GM19463 (cell line): ENCODE measurements around the gene HSPA9.

Experiments used
- ATAC-seq: cut with Tn5 transposase; IDR thresholded peaks from one replicate; pipeline ENCODE4 v1.9.1; 2021; ENCODE audit warnings: mild to moderate bottlenecking, moderate library complexity; ENCODE audit not compliant: unreplicated experiment

HSPA9 gene

DNA sequence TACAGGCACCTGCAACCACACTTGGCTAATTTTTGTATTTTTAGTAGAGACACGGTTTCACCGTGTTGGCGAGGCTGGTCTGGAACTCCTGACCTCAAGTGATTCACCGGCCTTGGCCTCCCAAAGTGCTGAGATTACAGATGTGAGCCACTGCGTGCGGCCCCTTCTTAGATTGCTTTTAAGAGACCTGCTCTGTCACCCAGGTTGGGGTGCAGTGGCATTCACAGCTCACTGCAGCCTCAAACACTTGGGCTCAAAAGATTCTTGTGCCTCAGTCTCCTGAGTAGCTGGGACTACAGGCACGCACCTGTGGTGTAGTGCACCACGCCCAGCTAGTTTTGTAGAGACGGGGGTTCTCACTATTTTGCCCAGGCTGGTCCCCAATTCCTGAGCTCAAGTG is 11.0 kb downstream of the HSPA9 start:
- no peak for ATAC-seq

DNA sequence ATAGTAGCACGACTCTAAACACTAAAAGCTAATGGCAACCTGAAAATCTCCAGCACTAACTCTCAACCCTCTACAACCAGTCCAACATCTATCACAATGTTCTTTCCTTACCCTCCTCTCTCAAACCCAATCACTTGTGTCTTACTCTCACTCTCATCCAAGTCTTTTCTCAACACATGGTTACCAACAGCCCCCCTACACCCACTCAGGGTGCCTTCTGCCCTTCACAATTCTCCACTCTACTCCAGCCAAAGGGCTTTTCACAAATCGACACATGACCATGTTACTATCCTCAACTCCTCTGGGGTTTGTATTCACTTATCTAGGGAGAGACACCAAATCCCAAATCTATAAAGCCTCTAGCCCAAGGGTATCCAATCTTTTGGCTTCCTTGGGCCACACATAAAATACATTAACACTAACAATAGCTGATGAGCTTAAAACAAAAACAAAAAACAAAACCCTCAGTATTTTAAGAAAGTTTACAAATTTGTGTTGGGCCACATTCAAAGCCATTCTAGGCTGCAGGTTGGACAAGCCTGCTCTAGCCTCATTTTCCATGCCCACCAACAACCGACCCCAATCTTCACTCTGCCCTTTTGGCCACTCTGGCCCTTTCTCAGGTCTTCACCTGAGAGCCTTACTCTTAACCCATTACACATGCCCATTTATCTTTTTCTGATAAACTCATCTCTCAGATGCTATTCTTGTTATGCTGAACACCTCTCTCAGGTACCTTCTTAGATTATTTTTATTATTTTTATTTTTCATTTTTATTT is 11.7 kb downstream of the HSPA9 start:
- ATAC-seq, result no peak

DNA sequence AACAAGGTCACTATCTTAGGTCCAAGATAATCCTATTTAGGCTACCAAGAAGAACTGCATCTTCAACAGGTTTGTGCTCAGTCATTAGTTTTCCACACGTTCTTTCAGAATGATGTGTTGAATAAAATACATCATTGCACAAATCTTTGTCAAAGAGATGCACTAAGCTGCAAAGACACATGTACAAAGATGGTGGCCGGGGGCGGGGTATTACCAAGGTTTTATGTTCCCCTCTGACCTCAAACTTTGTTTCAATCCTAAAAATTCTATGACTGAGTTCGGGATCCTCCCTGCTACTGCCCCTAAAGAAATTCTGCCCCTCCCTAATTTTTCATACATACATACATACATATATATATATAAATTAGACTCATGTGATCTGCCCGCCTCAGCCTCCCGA is 14.2 kb downstream of the HSPA9 start:
- no peak for ATAC-seq

DNA sequence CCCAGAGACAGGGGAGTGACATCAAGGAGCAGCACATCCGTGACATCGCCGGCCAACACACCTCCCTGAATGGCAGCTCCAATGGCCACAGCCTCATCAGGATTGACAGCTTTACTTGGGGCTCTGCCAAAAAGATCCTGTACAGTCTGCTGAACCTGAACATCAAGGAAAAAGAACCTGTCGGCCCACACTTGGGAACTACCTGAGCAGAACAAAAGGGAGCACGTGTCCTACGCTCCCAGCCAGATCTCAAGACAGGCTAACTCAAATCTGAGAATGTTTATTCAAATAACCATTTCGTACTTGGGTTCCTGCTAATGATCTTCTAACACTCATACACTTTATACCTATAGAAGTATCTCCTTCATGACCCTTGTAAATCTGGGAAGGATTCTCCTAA is 15.3 kb downstream of the HSPA9 start:
- no peak for ATAC-seq

DNA sequence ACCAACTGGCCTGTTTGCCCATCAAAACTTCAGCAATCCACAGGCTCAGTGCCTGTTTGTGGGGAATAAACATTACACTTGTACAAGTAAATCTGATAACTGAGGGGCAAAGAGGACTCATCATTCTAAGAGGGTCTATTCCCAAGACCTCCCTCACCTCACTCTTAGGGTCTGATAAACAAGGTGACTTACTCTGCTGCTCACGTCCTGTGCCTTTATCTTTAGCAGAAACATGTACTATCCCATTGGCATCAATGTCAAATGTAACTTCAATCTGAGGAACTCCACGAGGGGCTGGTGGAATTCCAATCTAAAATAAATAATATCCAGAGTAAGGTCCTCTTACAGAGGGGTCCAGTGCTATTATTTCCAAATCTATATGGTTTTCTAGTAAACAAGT is 17.5 kb downstream of the HSPA9 start:
- ATAC-seq, result no peak

DNA sequence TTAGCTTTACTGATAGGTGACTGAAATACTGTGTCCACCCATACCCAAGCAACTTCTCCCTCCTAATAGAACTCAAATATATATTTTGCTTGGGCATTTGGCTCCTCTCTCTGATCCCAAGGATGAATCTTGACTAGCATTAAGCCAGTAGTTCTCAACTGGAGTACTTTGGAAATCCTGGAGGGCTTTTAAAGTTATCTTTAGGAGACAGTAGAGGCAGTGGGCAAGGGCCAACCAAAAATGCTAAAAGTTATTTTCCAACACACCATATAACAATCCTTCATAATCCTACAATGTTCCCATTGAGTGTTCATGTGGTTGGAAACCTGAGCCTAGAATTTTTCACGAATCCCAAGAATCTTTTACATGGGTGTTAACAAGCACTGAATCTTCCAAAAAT is 21.1 kb downstream of the HSPA9 start:
- ATAC-seq, result no peak

DNA sequence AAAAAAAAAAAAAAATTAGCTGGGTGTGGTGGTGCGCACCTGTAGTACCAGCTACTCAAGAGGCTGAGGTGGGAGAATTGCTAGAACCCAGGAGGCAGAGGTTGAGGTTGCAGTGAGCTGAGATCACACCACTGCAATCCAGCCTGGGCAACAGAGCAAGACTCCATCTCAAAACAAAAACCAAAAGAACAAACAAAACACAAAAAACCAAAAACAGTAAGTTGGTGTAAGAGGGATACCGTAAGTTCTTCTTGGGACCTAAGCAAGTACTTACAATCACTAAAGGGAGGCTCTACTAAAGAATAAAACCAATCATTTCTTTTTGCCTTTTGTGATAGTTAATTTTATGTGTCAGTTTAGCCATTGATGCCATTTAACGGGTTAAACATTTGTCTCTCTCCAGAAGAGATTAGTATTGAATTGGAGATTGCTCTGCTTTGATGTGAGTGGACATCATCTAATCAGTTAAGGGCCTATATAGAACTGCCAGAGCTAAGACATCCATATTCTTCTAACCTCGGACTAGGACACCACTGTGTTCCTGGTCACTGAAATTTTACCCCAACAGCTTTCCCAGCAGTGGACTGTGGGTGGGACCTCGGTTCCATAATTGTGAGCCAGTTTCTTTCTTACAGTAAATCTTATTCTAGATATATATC is 21.6 kb downstream of the HSPA9 start:
- ATAC-seq, result no peak

DNA sequence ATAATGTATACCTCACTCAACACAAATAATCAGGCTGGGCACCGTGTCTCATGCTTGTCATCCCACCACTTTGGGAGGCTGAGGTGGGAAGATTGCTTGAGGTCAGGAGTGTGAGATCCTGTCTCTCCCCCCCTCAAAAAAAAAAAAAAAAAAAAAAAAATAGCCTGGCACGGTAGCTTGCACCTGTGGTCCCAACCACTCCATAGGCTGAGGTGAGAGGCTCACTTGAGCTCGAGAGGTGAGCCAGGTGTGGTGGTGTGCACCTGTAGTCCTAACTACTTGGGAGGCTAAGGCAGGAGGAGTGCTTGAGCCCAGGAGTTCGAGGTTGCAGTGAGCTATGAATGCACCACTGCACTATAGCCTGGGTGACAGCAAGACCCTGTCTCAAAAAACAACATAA is 22.5 kb downstream of the HSPA9 start:
- no peak for ATAC-seq

DNA sequence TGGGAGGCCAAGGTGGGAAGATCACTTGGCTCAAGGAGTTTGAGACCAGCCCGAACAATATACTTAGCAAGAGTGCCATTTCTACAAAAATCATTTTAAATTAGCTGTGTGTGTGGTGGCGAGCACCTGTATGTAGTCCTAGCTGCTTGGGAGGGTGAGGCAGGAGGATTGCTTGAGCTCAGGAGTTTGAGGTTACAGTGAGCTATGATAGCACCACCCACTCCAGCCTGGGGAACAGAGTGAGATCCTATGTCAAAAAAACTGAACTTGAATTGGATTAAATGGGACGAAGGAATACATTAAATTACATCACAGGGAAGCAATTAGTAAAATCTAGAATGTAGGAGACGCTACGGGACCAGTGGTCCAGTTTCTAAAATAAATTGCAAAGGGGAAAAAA is 25.8 kb downstream of the HSPA9 start:
- no peak for ATAC-seq

DNA sequence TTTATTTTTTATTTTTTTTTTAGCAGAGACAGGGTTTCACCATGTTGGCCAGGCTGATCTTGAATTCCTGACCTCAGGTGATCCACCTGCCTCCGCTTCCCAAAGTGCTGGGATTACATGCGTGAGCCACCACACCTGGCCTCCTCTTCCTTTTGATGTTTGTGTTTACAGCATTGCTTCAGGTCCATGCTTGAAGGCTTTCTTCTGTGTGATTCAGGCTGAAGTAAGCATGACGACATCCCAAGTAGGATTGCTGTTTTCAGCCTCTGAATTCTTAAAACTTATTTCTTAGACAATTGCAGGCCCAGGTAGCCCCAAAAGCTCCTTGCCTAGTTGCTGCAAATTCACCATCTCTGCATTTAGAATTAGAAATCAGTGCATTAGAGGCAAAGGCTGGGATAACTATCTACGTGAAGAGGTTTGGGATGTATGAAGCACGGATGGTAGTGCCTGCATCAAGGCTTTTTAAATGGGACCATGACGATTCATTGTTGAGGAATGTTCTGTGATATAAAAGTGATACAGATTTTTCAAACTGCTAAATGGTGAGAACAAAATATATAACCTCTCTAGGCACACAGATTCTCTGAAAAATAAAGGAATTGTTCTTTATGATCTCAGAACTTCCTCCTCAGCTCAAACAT is 29.2 kb downstream of the HSPA9 start:
- ATAC-seq, result no peak

DNA sequence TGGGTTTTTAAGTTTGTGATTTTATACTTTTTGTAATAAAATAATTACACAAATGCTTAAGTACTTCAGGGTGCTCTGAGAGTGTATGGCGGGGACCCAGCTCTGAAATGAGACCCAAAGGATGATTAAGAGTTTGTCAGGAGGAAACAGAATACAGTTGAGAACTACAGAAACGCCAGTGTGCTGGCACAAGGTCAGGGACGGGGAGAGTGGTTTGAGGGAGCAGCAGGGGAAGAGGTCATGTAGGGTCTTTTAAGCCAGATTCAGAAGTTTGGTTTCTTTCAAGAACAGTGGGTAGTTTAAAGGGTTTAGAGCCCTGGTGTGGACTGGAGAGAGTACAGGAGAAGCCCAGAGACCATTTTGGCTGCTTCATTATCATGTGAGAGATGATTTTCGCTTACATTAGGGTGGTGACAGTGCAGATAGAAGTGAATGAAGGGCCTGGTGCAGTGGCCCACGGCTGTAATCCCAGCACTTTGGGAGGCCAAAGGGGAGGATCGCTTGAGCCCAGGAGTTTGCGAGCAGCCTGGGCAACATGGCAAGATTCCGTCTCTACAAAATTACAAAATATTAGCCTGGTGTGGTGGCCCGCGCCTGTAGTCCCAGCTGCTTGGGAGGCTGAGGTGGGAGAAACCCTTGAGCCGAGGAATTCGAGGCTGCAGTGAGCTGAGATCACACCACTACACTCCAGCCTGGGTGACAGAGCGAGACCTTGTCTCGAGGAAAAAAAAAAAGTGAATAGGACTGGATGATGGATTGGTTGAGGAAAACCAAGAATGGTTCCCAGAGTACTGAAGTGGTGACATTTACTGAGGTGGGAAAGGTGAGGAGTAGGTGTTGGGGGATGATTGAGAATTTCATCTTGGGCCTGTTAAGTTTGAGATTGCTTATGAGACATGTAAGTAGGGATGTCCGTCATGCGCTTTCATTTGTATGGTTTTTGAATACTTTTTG is 30.7 kb downstream of the HSPA9 start:
- ATAC-seq, result no peak

DNA sequence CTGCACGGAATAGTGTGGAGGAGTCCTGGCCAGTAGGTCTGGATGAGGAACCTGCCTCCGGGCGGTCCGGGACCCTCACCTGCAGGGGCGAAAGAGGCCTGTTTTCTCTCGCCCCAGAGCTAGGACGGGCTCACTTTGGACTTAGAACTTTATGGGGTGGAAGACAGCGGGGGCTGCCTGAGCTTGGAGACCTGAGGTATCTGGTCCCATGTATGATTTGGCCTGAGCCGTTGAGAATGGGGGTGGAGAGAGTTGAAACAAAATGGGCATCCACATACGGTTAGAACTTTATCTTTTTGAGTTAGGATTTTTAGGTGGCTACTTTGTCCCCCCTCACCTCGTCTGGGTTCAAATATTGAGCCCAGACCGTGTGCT is 31.5 kb downstream of the HSPA9 start:
- ATAC-seq, result peak; percentile 38

DNA sequence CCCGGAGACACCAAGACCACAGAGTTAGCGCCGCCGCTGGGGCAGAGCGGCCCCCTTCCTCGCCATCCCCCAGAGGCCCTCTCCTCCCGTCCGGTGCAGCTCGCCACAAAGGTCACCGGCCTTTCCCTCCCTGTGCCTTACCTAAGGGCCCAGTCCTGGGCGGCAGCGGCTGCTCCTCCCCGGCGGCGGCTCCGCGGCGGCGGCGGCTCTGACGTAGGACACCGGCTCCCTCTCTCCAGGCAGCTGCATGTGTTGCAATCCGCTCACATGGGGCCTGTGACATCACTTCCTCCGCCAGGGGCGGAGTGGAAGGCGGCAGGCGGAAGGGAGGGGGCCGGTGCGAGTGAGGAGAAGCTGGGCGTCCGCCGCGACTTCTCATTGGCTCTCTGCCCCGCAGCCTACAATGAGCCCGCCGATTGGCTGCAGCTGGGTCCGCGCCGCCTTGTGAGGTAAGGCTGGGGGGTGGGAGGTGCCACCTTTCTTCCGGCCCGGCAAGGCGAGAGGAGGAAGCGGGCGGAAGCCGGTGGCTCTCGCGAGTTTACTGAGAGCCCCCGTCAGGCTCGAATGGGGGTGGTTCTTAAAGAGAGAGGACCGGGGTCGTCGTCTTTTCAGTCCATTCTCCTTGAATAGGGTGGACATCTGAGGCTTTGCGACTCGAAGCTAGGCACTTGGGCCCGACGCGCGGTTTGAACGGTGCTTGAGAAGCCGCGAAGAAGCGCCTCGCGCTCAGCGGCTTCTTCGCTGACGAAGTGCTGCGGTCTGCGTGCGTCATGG is 32.1 kb downstream of the HSPA9 start, which contains the start of gene ETF1:
Gene ETF1, minus strand, starts transcription at position 281 of the 774 bp plus-strand sequence. CDS start 318 bp downstream, outside the sequence.
- ATAC-seq, result peak; percentile 92

DNA sequence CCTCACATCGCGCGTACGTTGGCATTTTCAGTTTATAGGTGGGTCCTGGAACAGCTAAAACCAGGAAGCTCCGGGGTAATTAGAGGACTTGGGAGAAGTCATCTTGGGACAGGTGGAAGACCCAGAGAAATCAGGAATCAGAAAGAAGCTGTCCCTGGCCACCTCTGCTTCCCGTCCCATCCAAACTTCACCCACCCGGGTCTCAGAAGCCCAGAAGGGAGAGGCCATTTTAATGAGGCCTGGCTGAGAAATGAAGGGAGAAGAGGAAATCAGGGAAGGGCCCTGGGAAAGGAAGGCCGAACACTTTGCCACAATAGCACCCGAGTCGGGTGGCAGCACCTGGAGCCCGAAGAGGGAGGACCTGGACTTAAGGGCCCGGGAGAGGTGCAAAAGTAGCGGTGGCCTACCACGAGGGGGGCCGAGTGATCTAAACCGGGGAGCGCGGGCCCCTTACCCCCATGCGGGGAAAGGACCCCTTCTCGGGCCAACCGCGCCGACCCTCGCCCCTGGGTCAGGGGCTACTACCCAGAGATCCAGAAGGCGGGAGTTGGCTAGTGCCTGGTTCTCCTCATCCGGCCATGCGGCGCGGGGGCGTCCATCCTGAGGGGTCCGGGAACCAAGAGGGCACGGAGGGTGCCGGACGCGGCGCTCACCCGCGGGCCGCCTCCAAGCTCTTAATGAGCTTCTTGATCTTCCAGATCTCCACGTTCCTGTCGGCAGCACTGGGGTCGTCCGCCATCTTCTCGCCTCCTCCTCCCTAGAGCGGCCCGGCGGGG is 32.8 kb downstream of the HSPA9 start:
- no peak for ATAC-seq

DNA sequence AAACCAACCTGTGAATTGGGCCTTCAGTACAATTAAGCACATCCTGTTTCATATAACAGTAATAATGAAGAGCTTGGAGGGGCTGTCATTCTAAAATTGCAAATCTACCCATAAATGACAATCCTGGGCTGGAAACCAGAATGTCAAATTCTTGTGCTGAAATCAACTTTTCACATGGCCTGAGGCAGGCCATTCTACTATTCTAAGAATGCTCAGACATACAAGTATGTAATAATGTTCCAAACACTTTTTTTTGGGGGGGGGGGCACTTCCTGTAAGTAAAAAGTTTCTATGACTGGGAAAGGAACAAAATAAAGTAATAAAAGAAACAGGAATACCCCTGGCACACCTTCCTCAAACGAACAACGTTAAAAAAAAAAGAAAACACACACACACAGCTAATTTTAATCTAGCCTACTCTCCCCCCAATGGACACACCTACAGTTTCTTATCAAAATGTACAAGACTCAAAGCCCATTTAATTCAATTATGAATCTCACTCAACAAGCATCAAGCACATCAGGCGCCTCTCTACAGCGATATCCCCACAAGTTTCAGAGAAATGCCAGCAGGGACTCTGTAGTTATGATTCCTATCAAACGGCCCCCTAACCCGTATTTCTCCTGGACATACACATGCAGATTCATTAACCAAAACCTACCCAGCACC is 33.6 kb downstream of the HSPA9 start:
- no peak for ATAC-seq

DNA sequence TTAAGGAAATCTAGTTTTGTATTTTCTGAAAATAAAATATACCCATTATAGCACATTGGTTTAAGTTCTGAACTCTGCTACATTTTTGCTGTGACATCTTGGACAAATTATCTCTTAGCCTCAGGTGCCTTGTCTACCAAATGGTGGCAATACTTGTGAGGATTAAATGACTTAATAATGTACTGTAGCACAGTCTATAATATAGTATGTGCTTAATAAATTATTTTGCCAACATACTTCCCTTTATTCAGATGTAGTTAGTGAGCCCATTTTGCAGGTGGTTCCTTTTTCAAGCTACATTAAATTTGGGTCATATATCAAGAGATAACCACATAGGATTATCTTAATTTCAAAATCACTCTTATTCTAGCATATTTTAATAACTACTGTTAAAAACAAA is 35.4 kb downstream of the HSPA9 start:
- ATAC-seq, result no peak

DNA sequence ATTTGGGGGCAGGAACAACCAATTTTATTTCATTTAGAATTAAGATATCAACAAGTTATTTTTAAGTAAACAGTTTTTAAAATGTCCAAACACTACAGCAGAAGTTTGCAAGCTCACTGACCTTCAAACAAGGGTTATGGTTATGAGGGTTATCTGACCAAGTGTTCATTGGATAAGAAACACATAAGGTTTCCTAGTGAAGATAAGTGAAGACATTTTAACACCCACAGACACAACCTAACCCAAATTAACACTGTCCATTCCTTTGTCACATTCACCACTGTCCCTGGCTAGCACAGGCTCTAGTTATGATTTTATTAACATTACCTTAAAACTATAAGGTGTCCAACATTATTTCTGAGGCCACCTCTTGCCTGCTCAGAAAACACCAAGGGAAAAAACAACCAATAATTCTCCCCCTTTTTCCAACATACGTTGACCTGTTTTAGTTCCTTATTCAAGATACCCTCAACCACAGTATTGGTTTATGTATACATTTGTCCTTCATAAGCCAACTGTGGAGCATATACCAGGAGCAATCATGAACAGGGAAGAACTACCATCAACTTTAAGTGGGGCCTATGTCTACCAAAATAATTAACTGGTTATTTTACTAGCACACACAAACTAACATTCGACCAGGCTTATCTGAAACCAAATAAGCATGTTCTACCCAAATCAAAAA is 36.1 kb downstream of the HSPA9 start:
- no peak for ATAC-seq

DNA sequence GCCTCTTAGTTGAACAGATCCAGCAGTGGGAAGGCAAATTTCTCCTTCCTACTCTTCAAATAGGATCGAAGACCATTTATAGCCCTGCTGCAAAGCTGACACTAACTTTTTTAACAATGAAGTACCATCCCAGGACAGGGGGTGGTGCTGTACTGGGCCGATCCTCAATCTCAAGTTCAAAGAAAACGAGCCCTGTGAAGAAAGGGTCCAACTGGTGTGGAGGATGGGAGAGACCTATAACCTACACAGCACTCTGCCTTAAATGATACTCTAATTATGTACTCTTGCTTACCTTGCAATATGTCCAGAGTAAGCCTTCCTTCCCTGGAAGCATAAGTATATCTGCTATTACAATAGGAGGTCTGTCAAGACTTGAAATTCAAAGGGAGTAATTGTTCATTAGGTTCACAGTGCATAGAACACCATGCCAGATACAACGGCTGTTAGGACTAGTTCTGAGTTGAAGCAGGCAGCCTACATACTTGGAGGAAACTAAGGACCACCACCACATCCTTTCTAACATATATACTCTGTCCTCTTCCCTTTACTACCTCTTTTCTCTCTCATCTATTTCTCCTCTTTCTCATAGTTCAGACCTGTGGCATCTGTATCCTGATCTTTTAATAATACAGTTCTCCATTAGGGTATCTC is 38.4 kb downstream of the HSPA9 start:
- no peak for ATAC-seq
